Kasumi-1 (cell line): ENCODE measurements around the gene GPR152.
"Not testable (repeated sequence)": the region's sequence is repeated elsewhere in the genome, so short reads cannot be mapped to it uniquely, and the experiment has no call there.

Experiments used
- DNase-seq, 2 experiments: peaks; one replicate each; lab custom pipeline; 2025; lab: John Stamatoyannopoulos, UW

GPR152 gene

DNA sequence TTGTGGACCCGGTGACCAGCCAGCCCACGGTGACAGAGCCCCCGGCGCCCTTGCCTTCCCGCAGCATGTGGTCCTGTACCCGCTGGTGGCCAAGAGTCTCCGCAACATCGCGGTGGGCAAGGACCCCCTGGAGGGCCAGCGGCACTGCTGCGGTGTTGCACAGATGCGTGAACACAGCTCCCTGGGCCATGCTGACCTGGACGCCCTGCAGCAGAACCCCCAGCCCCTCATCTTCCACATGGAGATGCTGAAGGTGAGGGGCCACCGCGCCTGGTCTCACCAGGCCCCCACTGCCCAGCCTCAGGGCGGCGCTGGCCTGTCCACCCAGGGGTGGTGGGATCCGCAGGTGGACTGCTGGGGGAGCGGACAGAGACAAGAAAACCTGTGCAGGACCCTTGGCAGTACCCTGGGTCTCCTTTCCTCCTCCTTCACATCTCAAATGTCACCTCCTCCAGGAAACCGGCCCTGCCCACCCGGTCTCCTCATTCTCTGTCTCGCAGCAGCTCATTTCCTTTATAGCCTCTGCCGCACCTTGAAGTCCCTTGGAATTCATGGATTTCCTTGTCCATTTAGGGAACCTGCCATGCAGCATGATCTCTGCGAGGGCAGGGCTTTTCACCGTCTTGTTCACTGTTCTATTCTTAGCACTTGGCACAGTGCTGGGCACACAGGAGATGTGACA is 36.8 kb upstream of the GPR152 start:
- no peak for DNase-seq

DNA sequence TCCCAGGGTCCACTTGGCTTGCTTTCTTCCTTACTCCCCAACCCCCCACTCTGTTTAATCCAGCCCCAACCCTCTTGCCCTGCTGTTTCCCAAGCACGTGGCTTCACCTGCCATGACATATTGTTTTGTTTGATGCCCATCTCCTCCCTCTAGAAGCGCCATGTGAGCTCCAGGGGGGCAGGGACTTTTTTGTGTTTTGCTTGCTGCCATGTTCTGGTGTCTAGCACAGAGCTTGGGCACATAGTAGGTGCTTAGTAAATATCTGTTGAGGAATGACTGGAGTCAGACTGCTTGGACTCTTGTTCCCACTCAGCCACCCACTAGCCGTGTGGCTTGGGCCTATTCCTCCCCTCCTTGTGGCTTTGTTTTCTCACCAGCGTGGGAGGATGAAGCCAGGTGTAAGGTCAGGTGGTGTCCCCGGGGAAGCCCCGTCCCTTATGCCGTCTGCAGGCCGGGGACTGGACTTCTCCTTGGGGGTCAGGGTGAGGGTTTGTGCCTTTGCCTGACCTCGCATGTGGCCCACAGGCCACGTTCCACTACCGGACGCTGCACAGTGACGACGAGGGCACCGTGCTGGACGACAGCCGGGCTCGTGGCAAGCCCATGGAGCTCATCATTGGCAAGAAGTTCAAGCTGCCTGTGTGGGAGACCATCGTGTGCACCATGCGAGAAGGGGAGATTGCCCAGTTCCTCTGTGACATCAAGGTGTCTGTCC is 34.1 kb upstream of the GPR152 start:
- DNase-seq: no peak

DNA sequence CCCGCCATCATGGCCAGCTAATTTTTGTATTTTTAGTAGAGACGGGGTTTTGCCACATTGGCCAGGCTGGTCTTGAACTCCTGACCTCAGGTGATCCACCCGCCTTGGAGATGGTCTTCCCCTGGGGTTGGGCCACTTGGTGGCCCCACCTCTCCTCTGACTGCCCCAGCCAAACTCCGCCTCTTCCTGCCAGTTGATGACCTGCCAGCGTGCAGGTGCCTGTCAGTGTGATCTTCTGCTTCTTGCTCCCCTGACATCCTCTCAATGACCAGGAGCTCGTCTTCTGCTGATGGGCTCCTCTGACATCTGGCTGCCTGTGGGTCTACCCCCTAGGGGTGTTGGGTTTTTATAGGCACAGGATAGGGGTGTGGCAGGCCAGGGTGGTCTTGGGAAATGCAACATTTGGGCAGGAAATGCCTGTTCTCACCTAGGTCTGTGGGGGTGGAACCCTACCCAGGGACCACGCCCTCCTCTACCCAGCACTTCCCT is 33.4 kb upstream of the GPR152 start:
- not testable (repeated sequence) for DNase-seq

DNA sequence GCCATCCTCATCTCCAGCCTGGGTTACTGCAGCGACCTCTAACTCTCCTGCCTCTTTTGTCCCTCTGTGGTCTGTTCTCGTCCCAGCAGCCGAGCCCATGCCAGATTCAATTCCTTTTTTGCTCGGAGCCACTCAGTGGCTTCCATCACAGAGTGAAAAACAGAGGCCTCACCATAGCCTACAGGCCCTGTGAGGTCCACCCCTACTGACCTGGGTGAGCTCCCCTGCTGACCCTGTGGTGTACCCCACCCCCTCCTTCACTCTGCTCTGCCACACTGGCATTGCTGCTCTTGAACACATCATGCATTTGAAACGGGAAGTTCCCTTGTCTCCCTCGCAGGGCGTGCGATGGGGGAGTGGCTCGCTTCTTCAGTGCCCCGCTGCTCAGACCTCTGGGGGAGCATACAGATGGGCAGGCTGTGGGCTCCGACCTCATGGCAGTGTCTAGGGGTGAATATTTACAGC is 32.4 kb upstream of the GPR152 start:
- peak; percentile 80 to 82 for DNase-seq

DNA sequence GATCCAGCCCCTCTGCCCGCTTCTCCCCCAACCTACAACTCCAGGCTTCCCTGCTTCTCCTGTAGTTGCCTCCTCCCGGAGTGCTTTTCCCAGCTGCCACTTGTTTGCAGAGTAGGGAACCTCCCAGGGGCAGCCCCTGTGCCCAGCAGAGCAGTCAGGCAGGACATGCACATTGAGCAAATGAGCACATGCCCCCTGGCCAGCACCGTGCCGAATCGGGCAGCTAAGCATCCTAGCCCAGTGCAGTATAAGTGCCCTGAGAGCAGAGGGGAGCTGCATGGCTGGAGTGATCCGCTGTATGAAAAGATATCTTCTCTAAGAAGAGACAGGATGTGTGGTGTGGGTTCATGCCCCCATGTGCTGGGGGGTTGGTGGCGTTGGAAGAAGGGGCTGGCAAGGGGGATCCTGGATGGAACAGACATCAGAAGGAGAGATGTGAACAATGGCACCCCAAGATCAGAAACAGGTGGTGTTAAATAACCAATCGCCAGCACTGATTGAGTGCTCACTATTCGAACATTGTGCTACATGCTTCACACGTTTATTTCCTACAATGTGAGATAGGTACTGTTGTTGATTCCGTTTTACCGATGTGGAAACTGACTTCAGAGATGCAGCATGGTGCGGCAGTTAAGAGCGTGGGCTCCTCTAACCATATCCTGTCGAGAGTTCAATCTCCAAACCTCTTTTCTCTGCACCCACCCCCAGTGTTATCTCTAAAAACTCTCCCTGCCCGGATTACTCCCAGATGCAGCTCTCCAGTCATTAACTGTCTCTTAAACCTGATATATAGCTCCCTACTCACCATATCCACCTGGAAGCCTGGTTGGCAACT is 31.5 kb upstream of the GPR152 start:
- no peak for DNase-seq

DNA sequence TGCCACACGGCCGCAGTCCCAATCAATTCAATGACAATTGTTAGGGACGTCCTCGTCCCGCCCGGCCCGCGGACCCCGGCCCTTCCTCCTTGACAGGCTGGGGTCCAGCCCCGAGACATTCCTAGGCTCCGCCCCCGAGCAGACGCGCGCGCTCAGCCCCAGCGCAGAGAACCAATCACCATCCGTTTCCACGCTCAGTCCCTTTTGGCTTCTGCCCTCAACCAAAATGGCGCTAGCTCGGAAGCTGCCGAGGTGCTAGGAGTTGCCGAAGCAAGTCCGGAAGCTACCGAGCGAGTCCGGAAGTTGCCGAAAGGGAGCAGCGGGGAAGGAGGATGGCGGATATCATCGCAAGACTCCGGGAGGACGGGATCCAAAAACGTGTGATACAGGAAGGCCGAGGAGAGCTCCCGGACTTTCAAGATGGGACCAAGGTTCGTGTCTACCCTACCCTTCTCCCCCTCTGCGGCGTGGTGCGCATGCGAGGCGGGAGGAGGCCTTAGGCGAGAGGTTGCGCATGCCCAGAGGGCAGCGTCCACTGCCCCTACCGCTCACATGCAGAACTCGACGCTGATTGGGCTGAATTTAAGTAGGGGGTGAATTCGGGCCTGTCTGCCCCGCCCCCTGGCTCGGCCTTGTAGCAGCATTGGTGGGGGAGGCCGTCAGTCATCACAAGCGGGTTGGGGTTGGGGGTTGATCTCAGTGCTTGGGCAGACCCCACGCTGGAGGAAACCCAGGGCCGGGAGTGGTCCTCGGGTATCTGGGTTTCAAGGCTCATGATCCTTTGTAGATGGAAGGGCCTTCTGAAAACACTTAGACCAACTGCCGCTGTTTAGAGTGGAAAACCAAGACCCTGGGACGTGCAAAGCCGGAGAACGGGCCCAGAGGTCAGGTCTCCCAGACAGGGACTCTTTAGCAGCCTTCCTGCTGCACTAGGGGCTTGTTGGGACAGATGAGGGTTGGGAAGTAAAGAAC is 30.6 kb upstream of the GPR152 start, which contains the start of gene AIP:
AIP (plus strand) TSS at position 200 of the 972 bp plus-strand sequence; CDS start at position 333, 133 bp downstream.
- peak; percentile 98 for DNase-seq

DNA sequence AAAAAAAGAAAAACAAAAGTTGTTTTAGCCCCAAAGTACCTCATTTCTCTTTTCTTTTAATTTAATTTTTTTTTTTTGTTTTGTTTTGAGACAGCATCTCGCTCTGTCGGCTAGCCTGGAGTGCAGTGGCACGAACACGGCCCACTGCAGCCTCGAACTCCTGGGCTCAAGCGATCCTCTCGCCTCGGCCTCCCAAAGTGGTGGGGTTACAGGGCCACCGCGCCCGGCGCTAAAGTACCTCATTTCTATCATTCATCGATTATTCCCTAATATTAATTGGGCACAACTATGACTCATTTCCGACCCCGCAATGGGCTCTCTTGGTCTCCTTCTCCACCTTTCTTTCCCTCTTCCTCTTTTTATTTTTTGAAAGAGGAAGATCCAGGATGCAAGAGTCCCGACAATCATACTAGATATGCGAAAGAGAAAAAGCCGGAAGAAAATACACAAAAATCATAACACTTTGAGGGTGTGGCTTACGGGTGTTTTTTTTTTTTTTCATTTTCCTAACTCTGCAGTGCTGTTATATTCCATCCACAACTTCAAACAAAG is 29.8 kb upstream of the GPR152 start:
- DNase-seq: peak; percentile 70 to 78

DNA sequence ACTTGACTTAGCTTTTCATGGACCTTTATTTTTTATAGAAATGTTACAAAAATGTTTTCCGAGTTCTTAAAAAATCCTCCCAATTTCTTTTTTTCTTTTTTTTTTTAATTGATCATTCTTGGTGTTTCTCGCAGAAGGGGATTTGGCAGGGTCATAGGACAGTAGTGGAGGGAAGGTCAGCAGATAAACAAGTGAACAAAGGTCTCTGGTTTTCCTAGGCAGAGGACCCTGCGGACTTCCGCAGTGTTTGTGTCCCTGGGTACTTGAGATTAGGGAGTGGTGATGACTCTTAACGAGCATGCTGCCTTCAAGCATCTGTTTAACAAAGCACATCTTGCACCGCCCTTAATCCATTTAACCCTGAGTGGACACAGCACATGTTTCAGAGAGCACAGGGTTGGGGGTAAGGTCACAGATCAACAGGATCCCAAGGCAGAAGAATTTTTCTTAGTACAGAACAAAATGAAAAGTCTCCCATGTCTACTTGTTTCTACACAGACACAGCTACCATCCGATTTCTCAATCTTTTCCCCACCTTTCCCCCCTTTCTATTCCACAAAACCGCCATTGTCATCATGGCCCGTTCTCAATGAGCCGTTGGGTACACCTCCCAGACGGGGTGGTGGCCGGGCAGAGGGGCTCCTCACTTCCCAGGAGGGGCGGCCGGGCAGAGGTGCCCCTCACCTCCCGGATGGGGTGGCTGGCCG is 25.0 kb upstream of the GPR152 start:
- DNase-seq: not testable (repeated sequence)

DNA sequence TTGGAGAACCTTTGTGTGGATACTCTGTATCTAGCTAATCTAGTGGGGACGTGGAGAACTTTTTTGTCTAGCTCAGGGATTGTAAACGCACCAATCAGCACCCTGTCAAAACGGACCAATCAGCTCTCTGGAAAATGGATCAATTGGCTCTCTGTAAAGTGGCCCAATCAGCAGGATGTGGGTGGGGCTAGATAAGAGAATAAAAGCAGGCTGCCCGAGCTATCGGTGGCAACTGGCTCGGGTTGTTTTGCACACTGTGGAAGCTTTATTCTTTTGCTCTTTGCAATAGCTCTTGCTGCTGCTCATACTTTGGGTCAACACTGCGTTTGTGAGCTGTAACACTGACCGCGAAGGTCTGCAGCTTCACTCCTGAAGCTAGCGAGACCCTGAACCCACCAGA is 24.2 kb upstream of the GPR152 start:
- DNase-seq: not testable (repeated sequence)

DNA sequence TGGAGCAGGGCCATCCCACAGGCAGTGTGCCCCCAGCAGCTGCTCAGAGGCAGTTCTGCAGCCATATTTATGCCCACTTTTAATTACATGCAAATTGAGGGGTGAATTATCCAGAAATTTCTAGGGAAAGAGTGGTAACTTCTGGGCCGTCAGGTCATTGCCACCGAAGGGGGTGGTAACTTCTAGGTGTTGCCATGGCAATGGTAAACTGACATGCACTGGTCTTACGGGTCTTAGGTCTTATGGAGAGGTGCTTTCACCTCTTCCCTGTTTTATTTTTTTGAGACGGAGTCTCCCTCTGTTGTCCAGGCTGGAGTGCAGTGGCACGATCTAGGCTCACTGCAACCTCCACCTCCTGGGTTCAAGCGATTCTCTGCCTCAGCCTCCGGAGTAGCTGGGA is 20.4 kb upstream of the GPR152 start:
- no peak for DNase-seq

DNA sequence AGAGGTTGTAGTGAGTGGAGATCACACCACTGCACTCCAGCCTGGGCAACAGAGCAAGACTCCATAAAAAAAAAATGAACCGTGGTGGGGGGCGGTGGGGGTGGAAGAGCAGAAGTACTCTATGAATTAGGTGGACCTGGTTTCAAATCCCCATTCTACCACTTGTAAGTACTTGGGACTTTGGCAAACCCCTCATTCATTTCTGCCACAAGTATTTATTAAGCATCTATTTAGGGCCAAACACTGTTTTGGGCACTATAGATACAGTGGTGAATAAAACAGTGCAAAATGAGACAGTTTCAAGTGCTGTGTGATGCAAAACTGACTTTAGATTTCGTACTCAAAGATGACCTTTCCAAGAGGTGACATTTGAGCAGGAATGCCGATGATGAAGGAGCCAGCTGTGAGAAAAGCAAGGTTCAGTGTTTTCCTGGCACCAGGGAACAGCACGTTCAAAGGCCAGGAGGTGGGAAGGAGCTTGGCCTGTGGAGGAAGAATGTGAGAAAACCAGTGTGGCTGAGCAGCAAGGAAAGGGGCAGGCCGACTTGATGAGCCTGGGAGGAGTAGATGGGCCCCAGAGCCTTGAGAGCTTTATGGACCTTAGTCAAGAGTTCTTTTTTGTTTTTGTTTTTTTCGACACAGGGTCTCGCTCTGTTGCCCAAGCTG is 17.9 kb upstream of the GPR152 start:
- no peak for DNase-seq

DNA sequence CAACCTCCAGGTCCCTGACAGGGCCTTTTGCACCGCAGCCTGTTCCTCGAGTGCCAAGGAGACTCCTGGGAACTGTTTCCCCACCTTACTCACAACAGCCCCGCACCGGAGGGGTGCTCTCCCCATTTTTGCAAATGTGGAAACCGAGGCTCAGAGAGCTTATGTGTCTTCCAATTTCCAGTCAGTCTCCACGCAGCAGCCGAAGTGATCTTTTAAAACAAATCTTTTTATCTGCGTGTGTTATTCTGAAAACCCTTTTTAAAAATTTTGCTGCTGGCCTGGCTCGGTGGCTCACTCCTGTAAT is 16.9 kb upstream of the GPR152 start:
- no peak for DNase-seq

DNA sequence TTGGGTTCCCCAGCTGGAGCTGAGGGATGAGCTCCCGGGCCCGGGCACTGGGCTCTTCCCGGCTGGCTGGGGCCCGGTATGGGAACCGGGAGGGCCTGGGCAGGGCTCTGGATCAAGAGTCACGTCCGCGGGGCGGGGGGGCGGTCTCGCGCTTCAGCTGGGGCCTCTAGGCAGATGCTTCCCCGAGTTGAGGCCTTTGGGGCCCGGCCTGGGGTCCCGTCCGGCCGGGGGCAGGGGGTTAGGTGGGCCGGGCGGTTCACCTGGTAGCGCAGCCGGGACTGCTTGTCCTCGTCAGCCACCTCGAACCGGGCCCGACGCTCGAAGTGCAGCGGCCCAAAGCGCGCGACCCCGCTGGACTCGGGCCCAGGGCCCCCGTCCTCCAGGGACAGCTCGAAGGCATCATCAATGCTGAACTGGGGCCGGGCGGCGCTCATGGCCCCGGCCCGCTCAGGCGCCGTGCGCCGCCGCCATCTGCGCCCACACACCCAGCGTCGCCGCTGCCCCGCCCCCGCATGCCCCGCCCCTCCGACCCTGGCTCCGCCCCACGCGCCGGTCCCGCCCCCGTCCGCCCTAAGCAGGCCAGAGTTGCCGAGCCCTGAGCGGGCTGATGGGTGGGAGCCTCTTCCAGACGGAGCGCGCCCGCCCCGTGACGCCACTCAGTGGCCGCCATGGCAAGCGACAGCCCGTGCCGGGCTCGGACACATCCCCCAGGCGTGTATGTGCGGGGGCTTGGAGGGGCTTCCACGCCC is 16.4 kb upstream of the GPR152 start, which contains the start of gene TMEM134:
TMEM134 (minus strand) TSS at position 493 of the 749 bp plus-strand sequence; CDS start at position 434, 59 bp downstream.
- peak; percentile 79 to 85 for DNase-seq

DNA sequence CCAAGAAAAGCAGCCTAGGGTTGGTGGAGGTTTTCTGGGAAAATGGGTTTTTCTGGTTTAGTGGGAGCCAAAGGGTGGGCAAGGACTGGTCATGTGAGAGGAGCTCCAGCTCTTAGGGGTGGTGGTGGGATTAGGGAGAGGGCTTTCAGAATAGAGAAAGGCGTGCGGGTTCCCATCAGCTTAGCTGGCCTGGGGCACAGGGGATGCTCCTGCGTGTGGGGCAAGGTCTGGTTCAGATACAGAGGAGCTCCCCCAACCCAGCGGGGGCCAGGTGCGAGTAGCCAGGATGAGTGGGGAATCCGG is 15.9 kb upstream of the GPR152 start:
- DNase-seq: no peak

DNA sequence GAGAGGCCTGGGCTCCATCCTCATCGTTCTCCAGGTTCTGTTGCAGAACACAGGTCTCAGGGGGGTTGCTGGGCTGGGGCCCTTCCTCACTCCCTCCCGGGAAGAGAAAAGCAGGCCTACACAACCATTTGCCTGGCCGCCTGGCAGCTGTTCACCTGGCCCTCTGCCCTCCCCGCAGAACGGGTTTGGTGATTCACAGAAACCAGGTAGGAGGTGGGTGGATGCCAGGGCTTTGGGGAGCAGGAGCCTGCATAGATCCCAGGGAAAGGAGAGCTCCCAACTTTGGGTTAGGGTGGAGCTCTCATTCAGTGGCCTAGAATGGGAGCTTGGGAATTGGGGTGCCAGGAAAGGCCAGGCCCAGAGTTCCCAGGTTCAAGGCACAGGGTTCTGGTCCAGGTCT is 15.5 kb upstream of the GPR152 start:
- no peak for DNase-seq

DNA sequence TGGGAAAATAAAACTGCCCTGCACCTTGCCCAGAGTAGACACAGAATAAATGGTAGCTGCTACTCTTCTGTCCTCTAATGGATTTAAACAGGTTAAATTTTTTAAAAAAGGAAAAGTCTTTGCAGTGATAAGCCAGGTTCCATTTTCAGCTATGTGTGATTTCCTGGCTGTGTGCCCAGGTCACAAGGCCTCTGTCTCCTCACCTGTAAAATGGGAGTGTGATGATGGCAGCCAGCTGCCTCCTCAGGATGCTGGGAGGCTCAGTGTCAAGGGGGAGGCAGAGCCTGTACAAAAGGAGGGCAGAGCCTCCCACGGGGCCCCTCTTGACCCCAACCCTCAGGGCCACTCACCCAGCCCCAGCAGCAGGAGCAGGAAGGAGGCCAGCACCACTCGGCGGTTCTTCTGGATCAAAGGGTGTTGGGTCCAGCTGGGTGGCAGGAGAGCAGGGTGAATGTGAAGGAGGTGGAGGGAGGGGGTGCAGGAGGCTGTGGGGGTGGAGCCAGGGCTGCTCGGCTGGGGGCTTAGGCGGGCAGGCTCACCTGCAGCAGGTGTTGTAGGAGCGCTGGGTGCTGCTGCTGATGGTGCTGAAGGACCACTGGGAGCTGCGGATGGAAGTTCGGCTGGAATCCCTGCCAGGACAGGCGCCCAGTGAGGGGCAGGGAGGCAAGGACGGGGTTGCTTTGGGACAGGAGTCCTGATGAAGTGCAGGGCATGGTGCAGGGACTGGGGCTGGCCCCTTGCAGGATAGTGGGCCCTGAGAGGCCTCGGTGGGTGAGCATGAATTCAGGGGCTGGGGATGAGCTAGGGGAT is 14.6 kb upstream of the GPR152 start:
- no peak for DNase-seq

DNA sequence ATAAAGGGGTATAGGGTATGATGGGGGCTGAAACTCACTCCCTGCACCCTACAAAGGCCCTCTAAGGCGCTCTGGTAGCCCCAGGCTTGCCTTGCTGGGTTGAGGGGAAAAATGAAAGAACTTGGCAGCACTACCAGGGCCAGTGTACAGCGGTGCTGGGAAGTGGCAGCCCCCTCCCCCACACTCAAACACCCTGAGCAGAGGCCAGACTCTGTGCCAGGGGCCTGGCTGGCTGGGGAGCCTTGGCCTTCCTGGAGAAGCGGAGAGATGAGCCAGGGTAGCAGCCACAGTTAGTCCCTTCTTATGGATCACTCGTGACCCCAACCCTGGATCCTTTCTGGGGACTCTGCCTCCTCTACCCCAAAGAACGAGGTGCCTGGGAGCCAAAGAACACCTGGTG is 13.8 kb upstream of the GPR152 start:
- DNase-seq: no peak

DNA sequence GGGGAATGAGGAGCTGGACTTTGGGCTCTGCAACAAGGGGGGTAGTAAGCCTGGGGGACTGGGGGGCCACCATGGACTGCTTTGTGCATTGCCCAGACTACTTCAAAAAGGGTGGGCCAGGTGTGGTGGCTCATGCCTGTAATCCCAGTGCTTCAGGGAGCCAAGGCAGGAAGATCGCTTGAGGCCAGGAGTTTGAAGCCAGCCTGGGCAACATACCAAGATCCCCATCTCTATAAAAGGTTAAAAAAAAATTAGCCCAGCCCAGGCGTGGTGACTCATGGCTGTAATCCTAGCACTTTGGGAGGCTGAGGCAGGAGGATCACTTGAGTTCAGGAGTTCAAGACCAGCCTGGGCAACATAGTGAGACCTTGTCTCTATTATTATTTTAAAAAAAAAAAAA is 13.0 kb upstream of the GPR152 start:
- not testable (repeated sequence) for DNase-seq

DNA sequence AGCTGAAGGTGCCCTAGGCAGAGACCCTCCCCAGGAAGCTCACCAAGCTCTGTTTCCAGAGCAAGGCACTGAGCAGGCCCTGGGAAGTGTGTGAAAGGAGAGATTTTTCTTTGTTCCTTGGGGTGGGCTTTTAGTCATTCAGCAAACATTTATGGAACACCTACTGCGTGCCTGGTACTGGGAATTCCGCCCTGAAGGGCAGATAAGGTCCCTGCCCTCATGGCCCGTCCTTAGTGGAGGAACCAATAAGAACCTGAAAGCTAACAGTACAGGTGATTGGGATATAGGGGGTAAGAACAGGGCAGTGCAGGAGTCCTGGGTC is 12.6 kb upstream of the GPR152 start:
- DNase-seq: no peak
